Stomach smooth muscle (tissue), 2 donors: Measurements from ENCODE around the gene PPARG.
"Not testable (repeated sequence)": the region's sequence is repeated elsewhere in the genome, so short reads cannot be mapped to it uniquely, and the experiment has no call there.

Source experiments
- H3K27ac ChIP-seq: one replicate; pipeline ENCODE4 v1.7.0; 2013; ENCODE audit warnings: mild to moderate bottlenecking, low read length, inconsistent platforms
- H3K27me3 ChIP-seq, 2 donors: one replicate each; pipeline ENCODE4 v1.7.0; 2013; ENCODE audit warnings: low read length in 2 of 2; ENCODE audit not compliant: insufficient read depth in 2 of 2, control insufficient read depth in 1 of 2
- H3K36me3 ChIP-seq, 2 donors: one replicate each; pipeline ENCODE4 v1.7.0; 2013; ENCODE audit warnings: low read length in 2 of 2; ENCODE audit not compliant: control insufficient read depth in 2 of 2, insufficient read depth in 2 of 2
- H3K4me1 ChIP-seq: one replicate; pipeline ENCODE4 v1.7.0; 2013; ENCODE audit warnings: low read length; ENCODE audit not compliant: control insufficient read depth, insufficient read depth
- H3K4me3 ChIP-seq, 2 donors: one replicate each; pipeline ENCODE4 v1.7.0; 2013; ENCODE audit warnings: low read length in 2 of 2
- H3K9ac ChIP-seq, 2 donors: one replicate each; pipeline ENCODE4 v1.7.0; 2013; ENCODE audit warnings: low read length in 2 of 2, mild to moderate bottlenecking in 1 of 2
- H3K9me3 ChIP-seq, 2 donors: one replicate each; pipeline ENCODE4 v1.7.0; 2013; ENCODE audit warnings: low read length in 2 of 2; ENCODE audit not compliant: control insufficient read depth in 2 of 2
- donor health status: healthy.
- donor health status: Pancreatic carcinoma.

Gene PPARG

DNA sequence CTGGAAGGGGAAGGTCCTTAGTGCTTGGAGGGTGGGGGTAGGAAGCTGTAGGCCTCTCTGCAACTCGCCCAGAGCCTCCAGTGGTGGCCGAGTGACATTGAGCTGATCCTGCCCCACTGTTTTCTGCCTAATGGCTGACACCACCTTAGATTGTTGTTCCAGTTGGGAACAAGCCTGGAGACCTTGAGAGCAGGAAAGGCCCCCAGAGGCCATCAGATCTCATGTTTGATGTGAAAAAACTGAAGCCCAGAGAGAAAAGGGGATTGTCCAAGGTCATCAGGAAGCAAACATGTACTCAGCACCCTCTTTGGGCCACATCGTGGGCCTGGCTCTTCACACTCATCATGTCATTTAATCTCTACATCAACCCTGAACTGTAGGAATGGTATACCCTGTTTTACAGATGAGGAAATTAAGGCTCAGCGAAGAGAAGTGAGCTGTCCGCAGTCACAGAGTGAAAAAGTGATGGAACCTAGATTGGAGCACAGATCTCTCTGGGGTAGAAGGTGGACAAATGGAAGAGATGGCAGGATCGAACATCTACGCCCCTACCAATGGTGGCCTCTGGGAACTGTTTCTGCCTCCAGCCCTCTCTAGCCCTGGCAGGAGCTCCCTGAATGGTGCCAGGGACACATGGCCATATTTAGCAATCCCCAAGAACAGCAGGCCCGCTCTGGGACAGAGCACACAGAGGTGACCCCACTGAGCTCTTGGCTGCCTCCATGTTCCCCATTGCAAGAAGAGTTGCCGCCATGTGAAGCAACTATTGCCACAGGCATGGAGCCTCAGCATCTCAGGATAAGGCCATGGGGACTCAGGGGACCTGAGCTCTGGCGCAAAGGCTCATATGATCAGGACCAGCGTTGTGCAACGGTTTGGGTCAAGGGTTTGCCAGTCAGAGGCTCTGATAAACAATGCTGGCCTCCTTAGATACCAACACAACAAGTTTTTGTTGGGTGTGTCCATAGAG, 163.8 kb downstream of the PPARG start:
- Histone ChIP-seq H3K27ac (no peak overlapping the region), H3K27me3 (no peaks in the 10 kb centered on the region), H3K9ac (no peak overlapping the region), H3K4me1 (no peaks in the 10 kb centered on the region), H3K9me3 (peaks cover 0 to 5% of the 10 kb centered on the region in 2 donors), H3K4me3 (no peak overlapping the region), H3K36me3 (no peaks in the 10 kb centered on the region)

- Histone ChIP-seq H3K4me3 (no peak overlapping the region), H3K9ac (no peak overlapping the region), H3K27ac (no peak overlapping the region), H3K27me3 (no peaks in the 10 kb centered on the region), H3K9me3 (peaks cover 0 to 5% of the 10 kb centered on the region in 2 donors), H3K4me1 (no peaks in the 10 kb centered on the region), H3K36me3 (no peaks in the 10 kb centered on the region)
Observed at GRCh38 chr3:12454076-12454815, 165.4 kb downstream of the PPARG start.

GRCh38 chr3:12454816-12455121, 165.9 kb downstream of the PPARG start:
- no peak overlapping the region for H3K9ac ChIP-seq
- no peaks in the 10 kb centered on the region for H3K36me3 ChIP-seq
- peaks cover 0 to 5% of the 10 kb centered on the region in 2 donors for H3K9me3 ChIP-seq
- H3K4me1 ChIP-seq, result no peaks in the 10 kb centered on the region
- H3K27me3 ChIP-seq, result no peaks in the 10 kb centered on the region
- no peak overlapping the region for H3K4me3 ChIP-seq
- H3K27ac ChIP-seq, result no peak overlapping the region

- H3K9ac ChIP-seq, result no peak overlapping the region
- no peaks in the 10 kb centered on the region for H3K27me3 ChIP-seq
- H3K4me1 ChIP-seq, result no peaks in the 10 kb centered on the region
- no peak overlapping the region for H3K27ac ChIP-seq
- H3K4me3 ChIP-seq, result no peak overlapping the region
- H3K9me3 ChIP-seq, result peaks cover 0 to 5% of the 10 kb centered on the region in 2 donors
- H3K36me3 ChIP-seq, result no peaks in the 10 kb centered on the region
Observed at GRCh38 chr3:12455740-12456139, 166.9 kb downstream of the PPARG start.

- Histone ChIP-seq H3K9me3 (peaks cover 0 to 4% of the 10 kb centered on the region in 2 donors), H3K4me3 (no peak overlapping the region), H3K4me1 (no peaks in the 10 kb centered on the region), H3K27ac (no peak overlapping the region), H3K9ac (no peak overlapping the region), H3K27me3 (no peaks in the 10 kb centered on the region), H3K36me3 (no peaks in the 10 kb centered on the region)
Observed at GRCh38 chr3:12456441-12456840, 167.6 kb downstream of the PPARG start.

- not testable (repeated sequence) for H3K9ac ChIP-seq, H3K4me1 ChIP-seq, H3K36me3 ChIP-seq, H3K9me3 ChIP-seq, H3K27me3 ChIP-seq, H3K27ac ChIP-seq, H3K4me3 ChIP-seq
Observed at GRCh38 chr3:12457380-12457779, 168.5 kb downstream of the PPARG start.

DNA sequence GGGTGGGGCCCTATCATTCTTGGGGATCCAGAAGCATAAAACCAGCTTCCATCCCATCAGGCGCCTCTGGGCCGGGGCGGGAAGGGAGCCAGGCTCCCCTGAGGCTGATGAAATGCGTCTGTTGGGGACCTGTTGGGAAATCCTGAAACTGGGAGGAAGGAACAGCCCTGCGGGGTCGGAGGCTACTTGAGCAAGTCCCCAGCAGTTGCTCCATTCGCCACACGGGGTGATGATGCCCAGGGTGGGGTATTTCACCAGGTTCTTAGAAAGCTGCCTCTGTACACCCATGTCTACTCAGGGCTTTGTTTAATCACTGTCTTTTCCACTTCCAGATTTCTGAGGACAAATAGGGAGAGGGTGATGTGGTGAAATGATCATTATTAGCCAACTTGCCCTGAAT, 170.0 kb downstream of the PPARG start:
- no peak overlapping the region for H3K4me3 ChIP-seq
- H3K9me3 ChIP-seq, result no peaks in the 10 kb centered on the region
- H3K27ac ChIP-seq, result no peak overlapping the region
- no peaks in the 10 kb centered on the region for H3K36me3 ChIP-seq
- no peak overlapping the region for H3K9ac ChIP-seq
- peaks cover 6% of the 10 kb centered on the region for H3K4me1 ChIP-seq
- H3K27me3 ChIP-seq, result no peaks in the 10 kb centered on the region

DNA sequence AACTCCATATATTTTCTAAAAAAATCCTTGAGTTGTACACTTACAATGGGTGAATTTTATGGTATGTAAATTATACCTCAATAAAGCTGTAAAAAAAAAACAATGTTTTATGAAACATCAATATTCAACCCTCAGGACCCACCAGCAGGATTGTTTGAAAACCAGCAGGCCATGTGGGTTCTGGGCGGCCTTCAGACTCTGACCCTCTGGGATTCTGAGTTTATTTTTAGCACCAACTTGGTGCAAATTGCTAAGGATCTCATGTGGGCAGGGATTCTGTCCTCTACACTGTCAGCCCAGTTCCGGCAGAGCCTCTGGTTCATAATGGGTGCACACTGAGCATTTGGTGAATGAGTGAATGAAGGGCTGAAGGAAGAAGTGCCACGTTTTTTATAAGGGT, 171.3 kb downstream of the PPARG start:
- no peaks in the 10 kb centered on the region for H3K27me3 ChIP-seq
- no peak overlapping the region for H3K27ac ChIP-seq
- H3K9ac ChIP-seq, result no peak overlapping the region
- no peaks in the 10 kb centered on the region for H3K9me3 ChIP-seq
- peaks cover 6% of the 10 kb centered on the region for H3K4me1 ChIP-seq
- no peaks in the 10 kb centered on the region for H3K36me3 ChIP-seq
- no peak overlapping the region for H3K4me3 ChIP-seq

- H3K9ac ChIP-seq, result no peak overlapping the region
- H3K27ac ChIP-seq, result no peak overlapping the region
Observed at GRCh38 chr3:12461097-12461649, 172.3 kb downstream of the PPARG start.

DNA sequence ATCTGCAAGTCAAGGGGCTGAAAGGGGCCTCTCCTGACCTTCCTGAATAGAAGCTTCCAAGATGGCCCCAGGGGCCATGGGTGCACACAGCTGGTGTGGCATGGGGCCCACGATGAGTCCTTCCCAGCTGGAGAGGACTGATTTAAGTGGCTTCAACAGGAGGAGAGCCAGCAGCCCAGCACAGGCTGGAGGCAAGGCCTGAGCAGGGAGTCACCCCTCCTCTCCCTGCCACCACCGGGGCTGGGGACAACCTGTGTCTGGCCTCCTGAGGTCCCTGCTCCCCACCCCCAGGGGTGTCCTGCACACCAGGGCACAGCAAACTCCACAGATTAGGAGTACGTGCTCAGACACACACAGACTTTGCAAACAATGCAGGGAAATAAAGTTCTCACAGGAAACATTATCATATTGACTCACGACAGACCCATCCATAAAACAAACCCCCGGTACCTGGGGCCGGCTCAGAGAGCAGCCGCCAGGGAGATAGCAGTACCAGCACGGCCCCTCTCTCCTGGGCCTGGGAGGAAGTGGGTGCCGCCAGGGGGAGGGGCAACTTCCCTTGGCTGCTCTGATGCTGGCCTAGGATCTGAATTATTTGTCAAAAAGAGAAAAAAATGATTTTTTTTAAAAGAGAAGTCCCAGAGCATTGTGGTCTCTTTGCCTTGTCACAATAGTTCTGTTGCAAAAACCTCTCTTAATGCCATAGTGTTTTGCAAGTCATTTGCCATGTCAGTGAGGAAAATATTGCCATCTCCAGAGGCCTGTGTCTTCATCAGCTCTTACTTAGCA, 173.5 kb downstream of the PPARG start:
- Histone ChIP-seq H3K27ac (no peak overlapping the region), H3K9me3 (no peaks in the 10 kb centered on the region), H3K9ac (no peak overlapping the region), H3K27me3 (no peaks in the 10 kb centered on the region), H3K36me3 (no peaks in the 10 kb centered on the region), H3K4me3 (no peak overlapping the region), H3K4me1 (peaks cover 6% of the 10 kb centered on the region)

More at GRCh38 chr3:12461097-12461649, 172.3 kb downstream of the PPARG start:
- H3K27me3 ChIP-seq, result no peaks in the 10 kb centered on the region
- no peaks in the 10 kb centered on the region for H3K36me3 ChIP-seq
- peaks cover 6% of the 10 kb centered on the region for H3K4me1 ChIP-seq
- H3K4me3 ChIP-seq, result no peak overlapping the region
- no peaks in the 10 kb centered on the region for H3K9me3 ChIP-seq
